ENCODE results near the gene CASP14.

DNA sequence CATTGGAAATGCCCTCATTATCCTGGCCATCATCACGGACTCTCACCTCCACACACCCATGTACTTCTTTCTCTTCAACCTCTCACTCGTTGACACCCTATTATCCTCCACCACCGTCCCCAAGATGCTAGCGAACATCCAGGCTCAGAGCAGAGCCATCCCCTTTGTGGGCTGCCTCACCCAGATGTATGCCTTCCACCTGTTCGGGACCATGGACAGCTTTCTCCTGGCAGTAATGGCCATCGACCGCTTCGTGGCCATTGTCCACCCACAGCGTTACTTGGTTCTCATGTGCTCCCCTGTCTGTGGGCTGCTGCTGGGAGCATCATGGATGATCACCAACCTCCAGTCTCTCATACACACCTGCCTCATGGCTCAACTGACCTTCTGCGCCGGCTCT lies 37.9 kb downstream of the CASP14 start:
- TF ChIP-seq POLR2A (IDR thresholded peaks at IDR 0.05) (no peak), CTCF (IDR thresholded peaks at IDR 0.05) (no peak)

Data from body of pancreas (tissue), 4 donors.